HCT116 (cell line): ENCODE results near the gene DCTN1. TPM values are rescaled to one million over a fixed set of nuclear protein-coding genes. Genes with fewer than 3 reads are reported as not detected.

ENCODE experiments used
- ATAC-seq: fragments of 200-7000 bp; cut with Tn5 transposase; 2 replicates; pipeline ENCODE4 v1.9.1; 2020; ENCODE audit warnings: mild to moderate bottlenecking, moderate library complexity
- BruUV-seq: library from RNA; stranded (reverse); fragments of 400-500 nt; replicated peaks from 2 replicates; lab custom pipeline; 2021; lab: Mats Ljungman, UMichigan
- CTCF ChIA-PET: fragments of 300-600 bp; sonication (Branson Sonifier 250); formaldehyde crosslinking; loops from one replicate; lab custom pipeline; 2021; ENCODE audit warnings: antibody characterized with exemption; lab: Charles Lee
- POLR2A ChIA-PET: fragments of 300-600, 350-600 bp; sonication (Branson Sonifier 250); formaldehyde crosslinking; loops from one replicate; lab custom pipeline; 2021; ENCODE audit warnings: antibody characterized with exemption; lab: Charles Lee
- RAD21 ChIA-PET, 2 experiments: fragments of 300-600 bp; sonication (Branson Sonifier 250); formaldehyde crosslinking; loops; one replicate each; lab custom pipeline; 2023; ENCODE audit warnings: low total read pairs in 2 of 2; ENCODE audit not compliant: uncharacterized antibody in 2 of 2, unreplicated experiment in 2 of 2, low non-redundant PET in 1 of 2; lab: Charles Lee
- DNase-seq: peaks from one replicate; pipeline ENCODE4 v3.0.0-alpha.2; 2010; ENCODE audit warnings: low read depth, low spot score
- H2AFZ ChIP-seq: fragments of 200-600 bp; shearing (Covaris generic), sonication (generic); 2 replicates; pipeline ENCODE4 v1.6.1; 2017; ENCODE audit warnings: low read depth, mixed run types, mixed read lengths, antibody characterized with exemption, low read length; ENCODE audit not compliant: poor library complexity, severe bottlenecking
- H3K27ac ChIP-seq: 2 replicates; pipeline ENCODE4 v1.5.1; 2012; ENCODE audit warnings: low read depth, low read length
- H3K27me3 ChIP-seq: fragments of 200-600 bp; sonication (generic); 2 replicates; pipeline ENCODE4 v1.6.1; 2016; ENCODE audit warnings: mixed run types, low read length, mixed read lengths; ENCODE audit not compliant: insufficient read depth
- H3K36me3 ChIP-seq, 2 experiments: fragments of 200-500 bp in 1 of 2; fragments of 200-600 bp in 1 of 2; sonication (Bioruptor generic) in 1 of 2; sonication (generic) in 1 of 2; 2 replicates each; pipeline versions ENCODE4 v1.5.1 to v1.6.1; 2014 to 2016; ENCODE audit warnings: low read length in 2 of 2, inconsistent platforms in 1 of 2, mixed read lengths in 1 of 2, mixed run types in 1 of 2; ENCODE audit not compliant: insufficient read depth in 2 of 2, control insufficient read depth in 1 of 2
- H3K4me1 ChIP-seq, 2 experiments: fragments of 200-600 bp in 1 of 2; sonication (generic) in 1 of 2; 2 replicates each; pipeline versions ENCODE4 v1.5.1 to v1.6.1; 2012 to 2017; ENCODE audit warnings: low read length in 2 of 2, inconsistent platforms in 1 of 2, mild to moderate bottlenecking in 1 of 2, mixed read lengths in 1 of 2, mixed run types in 1 of 2, moderate library complexity in 1 of 2; ENCODE audit not compliant: insufficient read depth in 2 of 2, control insufficient read depth in 1 of 2
- H3K4me2 ChIP-seq: fragments of 200-600 bp; sonication (generic); 2 replicates; pipeline ENCODE4 v1.6.1; 2017; ENCODE audit warnings: mixed run types, low read length, mixed read lengths
- H3K4me3 ChIP-seq, 2 experiments: fragments of 200-600 bp in 1 of 2; sonication (generic) in 1 of 2; replicated peaks in 1 of 2; 2 replicates each; pipeline ENCODE4 v1.5.1; 2011 to 2016; ENCODE audit warnings: low read length in 2 of 2, control low read depth in 1 of 2, low read depth in 1 of 2, mild to moderate bottlenecking in 1 of 2, mixed read lengths in 1 of 2, mixed run types in 1 of 2
- H3K79me2 ChIP-seq: fragments of 200-600 bp; sonication (generic); 2 replicates; pipeline ENCODE4 v1.6.1; 2017; ENCODE audit warnings: mild to moderate bottlenecking, mixed run types, low read length, moderate library complexity, mixed read lengths; ENCODE audit not compliant: insufficient read depth
- H3K9ac ChIP-seq: fragments of 200-600 bp; sonication (generic); 2 replicates; pipeline ENCODE4 v1.6.1; 2016; ENCODE audit warnings: low read length, mixed read lengths
- H3K9me2 ChIP-seq: fragments of 200-600 bp; sonication (generic), shearing (Covaris generic); 2 replicates; pipeline ENCODE4 v1.6.1; 2017; ENCODE audit warnings: mixed run types, mild to moderate bottlenecking, moderate library complexity; ENCODE audit not compliant: insufficient read depth
- H3K9me3 ChIP-seq, 2 experiments: fragments of 200-500 bp in 1 of 2; fragments of 200-600 bp in 1 of 2; sonication (Bioruptor generic) in 1 of 2; sonication (generic) in 1 of 2; 2 replicates each; pipeline ENCODE4 v1.6.1; 2014 to 2017; ENCODE audit warnings: low read length in 2 of 2, mixed read lengths in 2 of 2, inconsistent platforms in 1 of 2, low read depth in 1 of 2, mild to moderate bottlenecking in 1 of 2, mixed run types in 1 of 2, moderate library complexity in 1 of 2; ENCODE audit not compliant: control insufficient read depth in 1 of 2, insufficient read depth in 1 of 2
- H4K20me1 ChIP-seq: fragments of 200-600 bp; sonication (generic), shearing (Covaris generic); 2 replicates; pipeline ENCODE4 v1.6.1; 2017; ENCODE audit warnings: mixed run types, mild to moderate bottlenecking, moderate library complexity; ENCODE audit not compliant: insufficient read depth
- EZH2phosphoT487 ChIP-seq: fragments of 200-600 bp; IDR thresholded peaks from 2 replicates; pipeline ENCODE4 v1.6.1; 2018; ENCODE audit warnings: antibody characterized with exemption, borderline replicate concordance
- FOSL1 ChIP-seq: IDR thresholded peaks from 2 replicates; pipeline ENCODE4 v1.6.1; 2012; ENCODE audit warnings: low read depth
- RAD21 ChIP-seq: IDR thresholded peaks from 2 replicates; pipeline ENCODE4 v1.6.1; 2012; ENCODE audit warnings: low read depth, mild to moderate bottlenecking
- YY1 ChIP-seq: IDR thresholded peaks from 2 replicates; pipeline ENCODE4 v1.6.1; 2011; ENCODE audit warnings: low read length, low read depth, moderate library complexity, mild to moderate bottlenecking; ENCODE audit not compliant: insufficient replicate concordance; ENCODE audit errors: extremely low read depth
- ZBTB33 ChIP-seq: IDR thresholded peaks from 2 replicates; pipeline ENCODE4 v1.6.1; 2011; ENCODE audit warnings: mild to moderate bottlenecking, low read length, moderate library complexity; ENCODE audit not compliant: insufficient replicate concordance; ENCODE audit errors: extremely low read depth
- intact Hi-C: fragments of 100-400 bp; cut with micrococcal nuclease; formaldehyde crosslinking; loops from 2 replicates; pipeline ENCODE4 v1.10.0; 2022
- total RNA-seq: library from RNA; stranded (reverse); gene quantifications from one replicate; pipeline ENCODE4 v1.2.1, GENCODE V29; 2021; ENCODE audit not compliant: unreplicated experiment

DCTN1 gene
- total RNA-seq, 1 experiment from 2014 or later, result 129 TPM

- ATAC-seq, result no peak; the same call in 1 of the 2 replicates
- H4K20me1 ChIP-seq, result no peaks in the 10 kb centered on the region
Observed at GRCh38 chr2:74392449-74392743, 12.3 kb upstream of the DCTN1 start.

More at GRCh38 chr2:74392449-74392743, 12.3 kb upstream of the DCTN1 start:
- no peaks in the 10 kb centered on the region for H3K9me2 ChIP-seq
- H2AFZ ChIP-seq, result peak overlapping the region; percentile 100
- peaks cover 5 to 17% of the 10 kb centered on the region in 2 experiments; a peak in 3 of 4 replicates for H3K4me1 ChIP-seq
- CTCF ChIA-PET, result interaction anchor here (1.0 to 1.9 kb wide), 4 partner anchors 17 to 566 kb away, joined by 4 to 6 read pairs (median 4); no protein-coding TSS in a partner anchor
- intact Hi-C loops, result loop anchor here (2.0 to 5.0 kb wide), 2 partner anchors 56 to 125 kb away; no protein-coding TSS in a partner anchor
- RAD21 ChIA-PET, result no interaction called here
- DNase-seq, result no peak
- no peak for TF ChIP-seq ZBTB33
- TF ChIP-seq EZH2phosphoT487, result no peak
- no peak for TF ChIP-seq FOSL1
- TF ChIP-seq RAD21, result no peak
- no peak for TF ChIP-seq YY1
- POLR2A ChIA-PET, result interaction anchor here (0.7 to 1.8 kb wide), 2 partner anchors 8 to 34 kb away, joined by 3 to 6 read pairs; no protein-coding TSS in a partner anchor
- BruUV-seq, result no TSS peak
- H3K79me2 ChIP-seq, result peaks cover 40% of the 10 kb centered on the region
- H3K4me3 ChIP-seq, result peak overlapping the region; percentile 93 to 95
- no peaks in the 10 kb centered on the region for H3K27me3 ChIP-seq
- no peaks in the 10 kb centered on the region for H3K9me3 ChIP-seq
- H3K27ac ChIP-seq, result peak overlapping the region; percentile 17; the same call in 1 of the 2 replicates
- no peaks in the 10 kb centered on the region for H3K36me3 ChIP-seq
- peak overlapping the region; percentile 94 for H3K4me2 ChIP-seq
- H3K9ac ChIP-seq, result peak overlapping the region; percentile 81
